Activated CD4-positive, alpha-beta T cell treated with anti-CD3 and anti-CD28 coated beads, Interleukin-2, amount 50 U/mL, for 24 hours (primary cell): ENCODE measurements around the gene PERCC1.
A peak's percentile ranks its signal among the peaks of the same experiment; 100 is the strongest.
"Not testable (repeated sequence)": the region's sequence is repeated elsewhere in the genome, so short reads cannot be mapped to it uniquely, and the experiment has no call there.

Experiments used
- DNase-seq, 2 donors: peaks; one replicate each; pipeline ENCODE4 v3.0.0-alpha.2; 2020; ENCODE audit warnings: low read depth in 1 of 2, low spot score in 1 of 2

The PERCC1 gene

DNA sequence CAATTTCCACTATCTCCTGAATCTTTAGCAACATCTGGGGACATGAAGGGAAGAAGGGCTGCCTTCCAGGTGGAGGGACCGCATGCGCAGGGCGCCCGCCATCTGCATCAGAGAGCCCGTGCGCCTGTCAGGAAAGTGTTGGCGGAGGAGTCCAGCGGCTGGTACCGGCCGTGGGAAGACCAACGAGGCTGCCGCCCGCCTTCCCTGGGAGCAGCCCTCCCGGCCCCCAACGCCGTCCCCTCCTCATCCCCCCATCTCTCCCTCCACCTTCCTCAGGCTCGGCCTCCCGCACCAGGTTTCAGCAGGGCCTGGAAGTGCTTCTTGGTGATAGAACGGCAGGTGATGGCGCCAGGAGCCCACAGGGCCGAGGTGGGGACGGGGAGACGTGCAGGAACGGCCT, 35.2 kb downstream of the PERCC1 start:
- DNase-seq: no peak

DNA sequence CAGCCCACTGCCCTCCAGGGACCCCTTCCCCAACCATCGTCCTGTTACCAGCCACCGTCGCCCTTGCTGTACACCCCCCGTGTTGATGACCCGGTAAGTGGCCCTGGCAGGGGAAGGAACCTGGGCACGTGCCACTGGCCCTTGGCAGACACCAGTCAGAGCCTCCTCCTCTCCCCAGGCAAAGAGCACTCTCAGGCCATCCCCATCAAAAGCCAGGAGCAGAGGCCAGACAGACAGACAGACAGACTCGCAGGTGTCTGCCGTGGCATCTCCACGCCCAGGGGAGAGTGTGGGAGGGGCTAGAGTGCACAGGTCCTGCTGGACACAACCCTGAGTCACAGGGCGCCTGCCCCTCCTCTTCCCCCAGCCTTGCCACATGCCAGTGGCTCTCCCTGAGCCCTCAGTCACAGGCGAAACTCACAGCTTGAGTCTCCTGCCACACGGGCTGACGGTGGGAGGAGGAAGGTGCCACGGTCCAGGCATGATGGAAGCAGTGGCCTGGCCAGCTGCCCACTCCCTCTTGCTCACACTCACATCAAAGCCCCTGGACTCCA, 36.2 kb downstream of the PERCC1 start:
- no peak for DNase-seq

DNA sequence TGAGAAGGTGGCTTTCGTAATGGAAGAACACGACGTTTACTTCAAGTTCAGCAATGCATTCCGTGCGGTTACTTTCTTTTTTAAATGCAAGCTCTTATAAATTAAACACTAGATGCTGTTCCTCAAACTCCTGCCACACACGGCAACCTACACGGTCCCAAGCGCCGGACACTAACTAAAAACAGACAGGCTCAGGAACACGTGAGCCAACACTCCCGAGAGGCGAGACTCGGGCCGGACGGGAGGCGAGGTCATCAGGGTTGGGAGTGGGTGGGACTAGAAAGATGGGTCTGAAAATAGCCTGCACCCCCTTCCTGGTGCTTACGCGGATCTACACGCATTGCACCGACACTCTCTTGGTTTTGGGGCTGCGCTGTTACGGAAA, 37.5 kb downstream of the PERCC1 start:
- no peak for DNase-seq

DNA sequence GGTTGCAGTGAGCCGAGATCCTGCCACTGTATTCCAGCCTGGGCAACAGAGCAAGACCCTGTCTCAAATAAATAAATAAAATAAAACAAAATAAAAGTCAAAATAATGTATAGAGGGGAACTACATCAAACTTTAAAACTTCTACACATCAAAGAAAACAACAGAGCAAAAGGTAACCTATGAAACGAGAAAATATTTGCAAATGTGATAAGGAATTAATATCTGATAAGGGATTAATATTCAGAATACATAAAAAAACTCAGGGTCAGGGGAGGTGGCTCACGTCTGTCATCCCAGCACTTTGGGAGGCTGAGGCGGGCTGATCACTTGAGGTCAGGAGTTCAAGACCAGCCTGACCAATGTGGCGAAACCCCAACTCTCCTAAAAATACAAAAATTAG, 38.3 kb downstream of the PERCC1 start:
- DNase-seq: not testable (repeated sequence)

DNA sequence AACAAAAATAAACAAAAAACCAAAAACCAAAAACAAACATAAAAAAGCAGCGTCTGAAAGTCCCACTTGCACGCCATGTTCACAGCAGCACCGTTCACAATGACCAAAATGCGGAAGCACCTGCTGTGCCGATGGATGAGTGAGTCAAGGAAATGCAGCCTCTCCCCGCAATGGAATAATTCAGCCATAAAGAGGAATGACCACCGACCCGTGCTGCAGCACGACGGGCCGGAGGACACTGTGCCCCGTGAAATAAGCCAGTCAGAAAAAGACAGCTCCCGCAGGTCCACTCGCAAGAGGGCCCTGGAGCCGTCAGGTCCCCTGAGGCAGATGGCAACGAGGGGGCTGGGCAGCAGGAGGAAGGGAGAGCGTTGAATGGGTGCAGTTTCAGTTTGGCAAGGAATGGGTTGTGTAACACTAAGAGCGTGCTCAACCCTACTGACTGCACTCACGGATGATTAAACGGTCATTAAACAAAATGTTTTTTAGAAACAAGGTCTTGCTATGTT, 38.9 kb downstream of the PERCC1 start:
- DNase-seq: no peak

DNA sequence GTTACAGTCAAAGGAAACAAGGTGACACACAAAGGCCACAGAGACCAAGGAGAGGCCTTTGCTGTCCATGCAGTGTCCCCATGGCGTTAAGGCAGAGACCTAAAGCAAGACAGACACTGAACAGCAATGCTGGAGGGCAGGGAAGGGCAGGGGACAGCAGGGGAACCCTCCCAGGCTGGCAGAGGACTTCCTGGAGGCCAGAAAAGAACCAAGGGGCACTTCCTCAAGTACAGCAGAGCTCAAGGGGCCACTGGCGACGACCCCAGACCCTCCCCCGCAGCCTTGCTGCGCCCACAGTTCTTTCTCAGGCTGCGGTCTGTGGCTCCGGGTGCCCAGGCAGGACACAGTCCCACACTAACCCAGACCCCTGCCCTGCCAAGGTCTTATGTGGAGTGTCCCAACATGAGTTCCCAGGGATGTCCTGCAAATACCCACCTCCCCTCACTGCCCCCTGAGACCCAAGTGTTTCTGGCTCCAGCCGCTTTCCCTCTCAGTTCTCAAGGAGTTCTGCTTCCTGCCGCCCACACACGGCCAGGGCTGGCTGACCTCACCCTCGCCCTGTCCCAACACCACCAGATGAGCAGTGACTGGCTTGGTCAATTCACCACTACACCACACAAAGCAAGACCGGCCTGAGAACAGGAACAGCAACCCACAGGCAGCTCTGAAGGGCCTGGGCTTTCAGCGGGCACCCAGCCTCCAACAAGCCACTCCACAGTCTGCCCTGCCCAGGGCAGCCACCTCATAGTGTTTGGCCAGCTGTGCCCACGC, 39.8 kb downstream of the PERCC1 start:
- no peak for DNase-seq

DNA sequence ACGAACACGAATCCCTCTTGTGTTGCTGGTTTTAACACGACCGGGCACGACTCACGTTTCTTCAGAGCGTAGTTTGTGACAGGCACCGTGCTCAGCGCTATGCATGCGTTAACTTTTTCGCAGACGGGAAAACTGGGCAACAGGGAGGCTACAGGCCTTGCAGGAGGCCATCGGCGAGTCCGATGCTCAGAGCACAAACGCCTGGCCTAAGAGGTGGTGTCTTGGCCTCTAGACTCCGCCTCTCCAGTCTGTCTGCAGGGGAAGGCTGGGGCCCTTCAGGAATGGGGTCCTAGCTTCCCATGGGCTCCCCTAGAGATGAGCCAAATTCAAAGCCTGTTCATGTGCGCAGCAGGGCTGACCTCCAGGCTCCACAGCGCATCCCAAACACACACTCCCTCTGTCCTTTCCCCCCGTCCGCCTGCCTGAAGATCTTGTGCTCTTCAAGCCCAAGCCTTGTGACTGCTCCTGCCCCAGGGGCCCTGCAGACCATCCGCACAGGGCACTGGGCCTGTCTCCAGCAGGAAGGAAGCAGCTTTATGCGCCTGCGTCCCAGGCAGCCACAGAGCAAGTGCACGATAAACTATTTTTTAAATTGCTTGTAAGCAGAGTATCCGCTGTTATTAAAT, 40.8 kb downstream of the PERCC1 start:
- DNase-seq: no peak

DNA sequence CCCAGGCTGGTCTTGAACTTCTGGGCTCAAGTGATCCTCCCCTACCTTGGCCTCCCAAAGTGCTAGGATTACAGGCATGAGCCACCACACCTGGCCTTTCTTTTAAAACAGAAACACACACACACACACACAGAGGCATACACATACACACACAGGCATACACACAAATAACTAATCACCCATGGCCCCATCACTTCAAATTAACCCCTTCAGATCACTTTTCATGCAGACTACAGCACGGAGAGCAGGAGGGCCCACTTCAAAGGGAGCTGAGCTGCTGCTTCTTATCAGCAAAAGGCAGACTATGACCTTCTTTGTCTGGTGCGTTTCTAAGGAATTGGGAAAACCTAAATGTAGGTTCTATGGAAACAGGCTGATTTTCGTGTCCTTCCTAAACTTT, 42.1 kb downstream of the PERCC1 start:
- no peak for DNase-seq

DNA sequence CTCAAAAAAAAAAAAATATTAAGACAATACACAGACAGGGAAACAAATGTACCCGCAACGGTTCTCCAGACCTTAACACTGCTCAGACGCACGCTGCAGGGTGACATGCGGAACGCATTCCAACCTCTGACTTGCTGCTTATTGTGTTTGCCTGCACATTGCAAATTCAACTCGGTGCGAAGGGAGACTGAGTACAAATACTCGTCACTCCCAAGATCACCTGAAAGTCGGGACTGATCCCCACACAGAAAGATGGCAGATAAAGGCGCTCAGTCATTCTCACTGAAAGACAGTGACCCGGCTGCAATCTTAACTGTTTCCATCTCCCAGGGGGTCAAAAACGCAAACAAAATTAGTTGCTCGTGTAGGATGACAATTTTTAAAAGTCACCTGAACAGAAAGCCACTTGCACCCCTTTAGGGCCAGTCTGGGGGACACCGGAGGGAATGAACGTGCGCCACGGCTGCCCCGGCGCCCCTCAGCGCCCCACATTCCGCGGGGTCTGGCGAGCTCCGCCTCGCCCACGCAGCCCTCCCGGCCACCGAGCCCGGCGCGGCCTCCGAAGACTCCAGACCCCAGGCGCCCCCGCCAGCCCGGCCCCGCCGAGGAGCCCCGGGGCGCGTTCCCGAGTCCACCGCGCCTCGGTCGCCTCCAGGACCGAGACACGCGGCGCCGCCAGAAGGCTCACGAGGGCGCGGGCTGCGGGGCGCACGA, 43.4 kb downstream of the PERCC1 start:
- no peak for DNase-seq

DNA sequence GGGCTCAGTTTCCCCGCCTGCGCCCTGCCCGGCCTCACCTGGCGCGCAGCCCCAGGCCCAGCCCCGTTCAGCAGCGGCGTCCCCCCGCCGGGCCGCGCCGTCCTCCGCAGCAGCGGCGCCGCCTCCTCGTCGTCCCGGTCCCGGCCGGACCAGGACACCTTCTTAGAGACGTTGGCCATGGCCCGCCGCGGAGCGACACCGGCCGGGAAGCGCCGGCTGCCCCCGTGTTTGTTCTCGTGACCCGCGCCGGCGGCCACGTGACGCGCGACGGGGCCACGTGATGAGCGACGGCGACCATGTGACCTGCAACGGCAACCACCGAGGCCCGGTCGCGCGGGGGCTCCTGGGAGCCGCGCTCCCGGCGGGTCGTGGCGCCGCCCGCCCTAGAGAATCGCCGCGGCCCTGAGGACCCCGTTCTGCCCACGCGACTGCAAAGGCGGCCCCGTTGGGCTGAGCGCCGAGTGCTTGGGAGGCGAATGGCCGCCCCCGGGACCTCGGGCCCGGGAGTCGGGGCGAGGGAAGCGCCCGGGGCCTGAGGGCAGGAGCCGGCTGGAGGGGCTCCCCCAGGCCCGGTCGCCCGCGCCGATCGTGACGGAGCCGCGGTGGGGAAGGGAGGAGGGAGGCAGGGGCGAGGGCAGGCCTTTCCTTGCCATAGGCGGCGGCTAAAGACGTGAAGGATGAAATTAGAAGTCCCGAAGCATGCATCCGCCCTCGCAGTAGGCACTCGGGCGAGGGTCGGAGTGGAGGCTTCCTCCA, 44.1 kb downstream of the PERCC1 start, which contains the start of gene CLCN7:
Gene CLCN7, minus strand, starts transcription at position 233 of the 756 bp plus-strand sequence. Its CDS starts 54 bp downstream, at position 179.
- DNase-seq: peak; percentile 75 to 86

DNA sequence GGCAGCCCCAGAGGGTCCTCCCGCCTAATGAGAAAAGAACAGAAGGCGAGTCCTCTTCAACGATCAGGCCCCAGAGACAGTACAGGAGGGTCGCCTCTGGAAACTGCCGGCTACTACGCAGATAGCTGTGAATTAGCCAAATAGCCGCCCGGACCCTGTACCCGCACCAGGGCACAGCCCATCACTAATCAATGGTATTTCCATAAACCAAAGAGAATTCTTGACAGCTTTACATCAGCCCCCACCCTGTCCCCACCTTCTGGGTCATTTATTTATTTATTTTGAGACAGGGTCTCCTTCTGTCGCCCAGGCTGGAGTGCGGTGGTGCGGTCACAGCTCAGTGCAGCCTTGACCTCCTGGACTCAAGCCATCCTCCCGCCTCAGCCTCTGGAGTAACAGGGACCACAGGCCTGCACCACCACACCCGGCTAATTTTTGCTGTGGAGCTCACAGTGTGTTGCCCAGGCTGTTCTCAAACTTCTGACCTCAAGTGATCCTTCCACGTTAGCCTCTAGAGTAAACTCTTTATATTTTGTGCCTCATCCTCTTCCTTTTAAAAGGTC, 44.8 kb downstream of the PERCC1 start:
- DNase-seq: no peak

DNA sequence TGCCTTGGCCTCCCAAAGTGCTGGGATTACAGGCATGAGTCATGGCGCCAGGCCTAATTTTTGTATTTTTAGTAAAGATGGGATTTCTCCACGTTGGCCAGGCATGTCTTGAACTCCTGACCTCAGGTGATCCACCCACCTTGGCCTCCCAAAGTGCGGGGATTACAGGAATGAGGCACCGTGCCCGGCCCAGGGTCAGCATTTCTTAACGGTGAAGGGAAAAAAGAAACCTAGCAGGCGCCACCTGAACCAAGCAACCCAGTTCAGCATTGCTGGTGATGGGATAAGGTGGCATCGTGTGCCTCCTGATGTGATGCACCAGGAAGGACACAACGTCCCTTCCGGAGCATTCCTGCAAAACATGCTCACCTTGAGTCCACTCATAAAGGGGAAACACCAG, 46.2 kb downstream of the PERCC1 start:
- DNase-seq: no peak

DNA sequence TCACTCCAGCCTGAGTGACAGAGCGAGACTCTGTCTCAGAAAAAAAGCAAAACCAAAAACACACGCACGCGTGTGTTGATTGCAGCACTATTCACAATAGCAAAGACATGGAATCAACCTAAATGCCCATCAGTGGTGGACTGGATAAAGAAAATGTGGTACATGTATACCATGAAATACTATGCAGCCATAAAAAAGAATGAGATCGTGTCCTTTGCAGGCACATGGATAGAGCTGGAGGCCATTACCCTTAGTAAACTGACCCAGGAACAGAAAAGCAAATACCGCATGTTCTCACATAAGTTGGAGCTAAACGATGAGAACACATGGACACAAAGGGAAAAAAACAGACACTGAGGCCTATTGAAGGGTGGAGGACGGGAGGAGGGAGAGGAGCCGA, 48.1 kb downstream of the PERCC1 start:
- DNase-seq: not testable (repeated sequence)

DNA sequence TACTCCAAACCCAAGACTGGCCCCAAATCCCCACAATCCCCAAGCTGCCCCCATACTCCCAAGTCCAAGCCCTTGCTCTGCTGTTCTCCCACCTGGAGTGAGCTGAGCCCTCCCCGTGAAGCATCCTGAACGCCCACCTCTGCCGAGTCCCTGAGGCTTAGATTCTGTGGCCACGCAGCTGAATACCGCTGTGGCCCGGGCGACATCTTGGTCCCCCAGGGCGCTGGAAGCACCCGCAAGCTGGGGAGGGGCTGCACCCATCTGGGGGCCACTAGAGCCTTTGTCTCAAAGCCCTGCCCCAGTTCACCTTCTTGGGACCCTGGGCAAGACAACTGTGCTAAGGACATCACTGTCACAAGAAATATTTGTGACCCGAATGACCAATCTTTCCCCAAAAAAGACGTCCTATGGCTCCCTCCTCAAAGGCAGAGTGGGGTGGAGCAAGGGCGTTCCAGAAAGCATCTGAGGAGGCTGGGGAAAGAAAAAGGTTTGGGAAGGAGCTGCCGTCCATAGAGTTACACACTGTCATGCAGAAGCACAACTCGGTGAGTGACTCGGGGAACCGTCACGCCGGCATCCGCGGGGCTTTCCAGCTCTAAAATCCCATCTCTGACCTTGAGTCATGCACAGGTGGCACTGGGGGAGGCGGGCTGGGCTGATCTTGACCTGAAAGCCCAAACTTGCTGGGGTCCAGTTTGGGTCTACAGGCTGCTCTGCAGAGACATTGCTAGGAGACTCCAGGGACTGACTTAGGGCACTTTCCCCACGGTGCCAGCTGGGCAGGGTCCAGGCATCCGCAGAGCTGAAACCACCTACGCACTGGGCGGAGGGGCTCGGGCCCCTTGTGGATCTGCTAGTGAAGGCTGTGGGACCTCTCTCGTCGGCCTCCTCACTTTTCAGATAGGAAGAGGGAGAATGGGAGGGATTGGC, 51.3 kb downstream of the PERCC1 start:
- DNase-seq: no peak
